ENCODE measurements around the gene GPBP1L1.

DNA sequence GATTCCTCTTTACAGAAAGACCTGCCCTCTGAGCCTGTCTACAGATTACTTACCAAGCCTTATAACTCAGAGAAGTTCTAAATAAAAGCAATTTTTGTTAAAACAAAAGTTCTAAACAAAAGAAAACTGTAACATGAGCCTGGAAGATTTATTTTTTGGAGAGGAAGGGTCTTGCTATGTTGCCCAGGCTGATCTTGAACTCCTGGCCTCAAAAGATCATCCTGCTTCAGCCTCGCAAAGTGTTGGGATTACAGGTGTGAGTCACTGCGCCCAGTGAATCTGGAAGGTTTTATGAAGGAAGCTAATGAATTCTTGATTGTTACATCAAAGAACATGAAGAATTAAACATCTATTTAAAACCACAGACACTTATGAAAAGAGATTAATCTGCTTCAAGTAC is 27.1 kb downstream of the GPBP1L1 start:
- no peak for TF ChIP-seq CTCF (conservative IDR thresholded peaks at IDR 0.05; ENCODE audit: low read depth, low read length)
- TF ChIP-seq MAFK (IDR thresholded peaks at IDR 0.05; ENCODE audit: low read depth, low read length), result no peak
- no peak for TF ChIP-seq POLR2A (IDR thresholded peaks at IDR 0.05; ENCODE audit: low read depth, low read length)
- TF ChIP-seq RCOR1 (IDR thresholded peaks at IDR 0.05; ENCODE audit: insufficient replicate concordance, low read length), result no peak
- TF ChIP-seq MXI1 (IDR thresholded peaks at IDR 0.05; ENCODE audit: borderline replicate concordance, low read depth, low read length), result no peak
- no peak for TF ChIP-seq NFE2L2 (IDR thresholded peaks at IDR 0.05; ENCODE audit: low read depth, low read length)
- TF ChIP-seq MAZ (IDR thresholded peaks at IDR 0.05; ENCODE audit: borderline replicate concordance, low read depth, low read length), result no peak
- TF ChIP-seq BHLHE40 (IDR thresholded peaks at IDR 0.05; ENCODE audit: low read depth, low read length), result no peak
- no peak for TF ChIP-seq FOS (IDR thresholded peaks at IDR 0.05; ENCODE audit: low read depth, low read length)
- no peak for TF ChIP-seq RAD21 (IDR thresholded peaks at IDR 0.05; ENCODE audit: low read length)
- TF ChIP-seq, protein P1, sequence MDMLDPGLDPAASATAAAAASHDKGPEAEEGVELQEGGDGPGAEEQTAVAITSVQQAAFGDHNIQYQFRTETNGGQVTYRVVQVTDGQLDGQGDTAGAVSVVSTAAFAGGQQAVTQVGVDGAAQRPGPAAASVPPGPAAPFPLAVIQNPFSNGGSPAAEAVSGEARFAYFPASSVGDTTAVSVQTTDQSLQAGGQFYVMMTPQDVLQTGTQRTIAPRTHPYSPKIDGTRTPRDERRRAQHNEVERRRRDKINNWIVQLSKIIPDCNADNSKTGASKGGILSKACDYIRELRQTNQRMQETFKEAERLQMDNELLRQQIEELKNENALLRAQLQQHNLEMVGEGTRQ (IDR thresholded peaks at IDR 0.05; ENCODE audit: low read depth, low read length), result no peak
- TF ChIP-seq CHD1 (IDR thresholded peaks at IDR 0.05; ENCODE audit: low read depth, low read length), result no peak
